HepG2 (cell line): ENCODE results near the gene HDAC4. TPM values are rescaled to one million over a fixed set of nuclear protein-coding genes. Genes with fewer than 3 reads are reported as not detected.

ENCODE experiments used
- ATAC-seq: fragments of 200-7000 bp; cut with Tn5 transposase; 3 replicates; pipeline ENCODE4 v1.9.1; 2020; ENCODE audit warnings: mild to moderate bottlenecking, moderate library complexity
- BruUV-seq: library from RNA; stranded (reverse); fragments of 400-500 nt; replicated peaks from 2 replicates; lab custom pipeline; 2021; lab: Mats Ljungman, UMichigan
- CTCF ChIA-PET: fragments of 300-600 bp; formaldehyde crosslinking; extraction: SDS; loops from one replicate; lab custom pipeline; 2021; ENCODE audit warnings: low total read pairs, inconsistent platforms, low intra/inter-chr PET ratio; lab: Yijun Ruan, JAX
- POLR2A ChIA-PET: fragments of 350-600 bp; sonication (Branson Sonifier 250); formaldehyde crosslinking; loops from one replicate; lab custom pipeline; 2020; ENCODE audit warnings: antibody characterized with exemption, inconsistent platforms; lab: Yijun Ruan, JAX
- DNase-seq: peaks from one replicate; pipeline ENCODE4 v3.0.0-alpha.2; 2015; ENCODE audit warnings: low spot score
- FAIRE-seq: peaks from 3 replicates; lab custom pipeline; 2011; peaks lifted over from hg19 to GRCh38; lab: Jason Lieb, UNC
- H2AFZ ChIP-seq: one replicate; pipeline ENCODE4 v1.6.1; 2011; ENCODE audit warnings: low read length, inconsistent platforms
- H3K27ac ChIP-seq: fragments of 300-600 bp; 3 replicates; pipeline ENCODE4 v1.8.0; 2011; ENCODE audit warnings: mixed run types, mild to moderate bottlenecking, mixed read lengths, low read length, inconsistent platforms; ENCODE audit not compliant: insufficient read depth; ENCODE audit errors: extremely low read length
- H3K27me3 ChIP-seq, 2 experiments: fragments of 200-600 bp in 1 of 2; 2 replicates in 1 of 2; 3 replicates in 1 of 2; pipeline versions ENCODE4 v1.6.0 to v1.8.0; 2011; ENCODE audit warnings: low read length in 2 of 2, mild to moderate bottlenecking in 2 of 2, moderate library complexity in 2 of 2, inconsistent platforms in 1 of 2; ENCODE audit not compliant: insufficient read depth in 2 of 2, control insufficient read depth in 1 of 2
- H3K36me3 ChIP-seq, 2 experiments: fragments of 200-600 bp in 1 of 2; replicated peaks in 1 of 2; 2 replicates in 1 of 2; 3 replicates in 1 of 2; pipeline versions ENCODE4 v1.5.1 to v1.8.0; 2011; ENCODE audit warnings: low read length in 2 of 2, inconsistent platforms in 1 of 2; ENCODE audit not compliant: insufficient read depth in 2 of 2, control insufficient read depth in 1 of 2
- H3K4me1 ChIP-seq: 2 replicates; pipeline ENCODE4 v1.5.1; 2012; ENCODE audit warnings: low read length, inconsistent platforms; ENCODE audit not compliant: insufficient read depth
- H3K4me2 ChIP-seq: 2 replicates; pipeline ENCODE4 v1.6.0; 2011; ENCODE audit warnings: low read depth, low read length, inconsistent platforms
- H3K4me3 ChIP-seq, 3 experiments: fragments of 200-600 bp in 1 of 3; sonication (generic), shearing (Covaris generic) in 1 of 3; replicated peaks in 1 of 3; 2 replicates each; pipeline ENCODE4 v1.5.1; 2011 to 2016; ENCODE audit warnings: low read length in 3 of 3, inconsistent platforms in 2 of 3, low read depth in 2 of 3, mild to moderate bottlenecking in 2 of 3, control low read depth in 1 of 3, mixed read lengths in 1 of 3; ENCODE audit not compliant: insufficient read depth in 1 of 3
- H3K79me2 ChIP-seq: one replicate; pipeline ENCODE4 v1.6.1; 2011; ENCODE audit warnings: low read length, inconsistent platforms; ENCODE audit not compliant: insufficient read depth
- H3K9ac ChIP-seq: 2 replicates; pipeline ENCODE4 v1.6.0; 2011; ENCODE audit warnings: mild to moderate bottlenecking, low read depth, low read length, inconsistent platforms; ENCODE audit not compliant: insufficient read depth
- H3K9me3 ChIP-seq: 2 replicates; pipeline ENCODE4 v1.5.1; 2012; ENCODE audit warnings: mild to moderate bottlenecking, low read length
- H4K20me1 ChIP-seq: 2 replicates; pipeline ENCODE4 v1.6.0; 2011; ENCODE audit warnings: inconsistent platforms, mild to moderate bottlenecking, low read length, moderate library complexity; ENCODE audit not compliant: insufficient read depth
- ARID5B ChIP-seq: IDR thresholded peaks from 2 replicates; pipeline ENCODE4 v1.4.0; 2020; ENCODE audit warnings: mild to moderate bottlenecking, missing genetic modification reagents
- BATF2 ChIP-seq: sonication (generic); formaldehyde crosslinking; IDR thresholded peaks from 2 replicates; pipeline ENCODE4 v1.8.0; 2022; ENCODE audit warnings: mild to moderate bottlenecking, missing genetic modification reagents, moderate library complexity
- ERF ChIP-seq: IDR thresholded peaks from 2 replicates; pipeline ENCODE4 v1.6.1; 2018; ENCODE audit warnings: missing biosample characterization, missing genetic modification reagents
- MIER2 ChIP-seq: IDR thresholded peaks from 2 replicates; pipeline ENCODE4 v1.6.1; 2016; ENCODE audit warnings: missing biosample characterization, missing genetic modification reagents
- MLXIP ChIP-seq: sonication (generic); formaldehyde crosslinking; IDR thresholded peaks from 2 replicates; pipeline ENCODE4 v1.9.0; 2021; ENCODE audit warnings: missing genetic modification reagents, borderline replicate concordance
- ZBTB42 ChIP-seq: sonication (generic); formaldehyde crosslinking; IDR thresholded peaks from 2 replicates; pipeline ENCODE4 v1.5.0; 2020; ENCODE audit warnings: mild to moderate bottlenecking, missing genetic modification reagents
- ZBTB8A ChIP-seq: sonication (generic); formaldehyde crosslinking; IDR thresholded peaks from 2 replicates; pipeline ENCODE4 v1.4.0; 2020; ENCODE audit warnings: mild to moderate bottlenecking, low read depth, missing genetic modification reagents, borderline replicate concordance
- ZMYM2 ChIP-seq: sonication (generic); formaldehyde crosslinking; IDR thresholded peaks from 2 replicates; pipeline ENCODE4 v1.8.0; 2022; ENCODE audit warnings: mild to moderate bottlenecking, missing genetic modification reagents
- WGBS: methylation state at CpG from one replicate; pipeline ENCODE4 v1.1.6; 2017; ENCODE audit warnings: low lambda C conversion rate; 5-methylcytosine and 5-hydroxymethylcytosine counted together
- in situ Hi-C: cut with HindIII; loops from 2 replicates; pipeline ENCODE4 v1.10.0; 2017; ENCODE audit warnings: low pct_unique_long_range_greater_than_20kb; ENCODE audit not compliant: extremely low pct_ligation_motif_present
- intact Hi-C: fragments of 100-400 bp; cut with micrococcal nuclease; formaldehyde crosslinking; loops from one replicate; pipeline ENCODE4 v1.10.0; 2022; ENCODE audit not compliant: unreplicated experiment
- polyA plus RNA-seq, 8 experiments: library from polyadenylated mRNA; depleted of rRNA in 3 of 8; stranded (reverse) in 7 of 8; unstranded in 1 of 8; fragments of >200 nt; fragmentation: Illumina TruSeq in 4 of 8; extraction: Trizol in 4 of 8; gene quantifications; 2 replicates each; pipeline versions ENCODE4 v1.2.1 to v1.2.3, GENCODE V29; 2011 to 2016; ENCODE audit warnings: low read depth in 4 of 8, missing spikeins in 1 of 8, mixed read lengths in 1 of 8; ENCODE audit not compliant: insufficient read depth in 1 of 8
- total RNA-seq, 5 experiments: library from RNA; depleted of rRNA; stranded (reverse); fragments of >200 nt; fragmentation: Illumina TruSeq; extraction: Trizol; gene quantifications; 2 replicates each; pipeline ENCODE4 v1.2.3, GENCODE V29; 2016; ENCODE audit warnings: low read depth in 1 of 5

The HDAC4 gene
- total and polyA plus RNA-seq, 2 of the 13 experiments (the other 11 are each of a cell fraction or from before 2014, with no cell fraction given), result 10.1 to 11.5 TPM

- TF ChIP-seq ARID5B (CRISPR knock-in tag), result no peak
- TF ChIP-seq MIER2 (CRISPR knock-in tag), result no peak
- TF ChIP-seq ERF, result no peak
- TF ChIP-seq ZMYM2 (CRISPR knock-in tag), result no peak
These were observed 31.8 kb downstream of the HDAC4 start (continued) for GRCh38 chr2:239368906-239369552.

- Histone ChIP-seq H4K20me1 (peaks cover 13% of the 10 kb centered on the region; the same call in 1 of the 2 replicates), H2AFZ (no peak overlapping the region), H3K79me2 (peaks cover 21% of the 10 kb centered on the region), H3K4me2 (no peak overlapping the region), H3K27me3 (no peaks in the 10 kb centered on the region), H3K27ac (no peak overlapping the region), H3K36me3 (peaks cover 0 to 6% of the 10 kb centered on the region in 2 experiments; a peak in 4 of 5 replicates), H3K9ac (no peak overlapping the region), H3K4me3 (no peak overlapping the region), H3K4me1 (no peaks in the 10 kb centered on the region)
- in situ Hi-C loops, result no loop called here
- intact Hi-C loops, result no loop called here
- DNase-seq (no peak), ATAC-seq (no peak), FAIRE-seq (no peak)
- no TSS peak for BruUV-seq
- WGBS, result 94% methylated on average over 9 of the region's 9 CpGs
- POLR2A ChIA-PET, result no interaction called here
- TF ChIP-seq MLXIP (CRISPR knock-in tag) (no peak), ZBTB8A (CRISPR knock-in tag) (no peak), ZBTB42 (CRISPR knock-in tag) (no peak), BATF2 (no peak)
- TF ChIP-seq, all 625 proteins: peak for 0
- CTCF ChIA-PET, result no interaction called here
- H3K9me3 ChIP-seq, result no peaks in the 10 kb centered on the region
These were observed 32.5 kb downstream of the HDAC4 start for GRCh38 chr2:239368321-239368720.
